Measurements from ENCODE around the gene DYNLT2.
"Not testable (repeated sequence)": the region's sequence is repeated elsewhere in the genome, so short reads cannot be mapped to it uniquely, and the experiment has no call there.

The DYNLT2 gene

DNA sequence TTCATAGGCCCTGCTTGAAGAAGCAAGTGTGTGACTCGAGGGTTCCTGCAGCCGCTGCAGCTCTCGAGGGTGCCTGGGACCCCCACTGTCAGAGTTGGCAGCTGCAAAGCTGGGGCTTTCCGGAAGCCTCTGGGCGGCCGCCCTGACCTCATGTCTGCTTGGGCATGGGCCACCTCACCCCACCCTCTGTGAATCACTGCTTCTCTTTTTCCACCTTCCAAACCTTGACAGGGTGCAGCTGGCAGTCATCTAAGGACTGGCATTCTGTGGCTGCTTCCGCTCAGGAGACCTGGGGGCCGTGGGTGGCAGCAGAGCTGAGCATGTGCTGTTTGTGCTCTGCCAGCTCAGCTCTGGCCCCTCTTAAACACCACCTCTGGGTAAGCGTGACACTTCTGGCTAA is 32.0 kb upstream of the DYNLT2 start:
- DNase-seq (ENCODE audit: low spot score), result no peak

DNA sequence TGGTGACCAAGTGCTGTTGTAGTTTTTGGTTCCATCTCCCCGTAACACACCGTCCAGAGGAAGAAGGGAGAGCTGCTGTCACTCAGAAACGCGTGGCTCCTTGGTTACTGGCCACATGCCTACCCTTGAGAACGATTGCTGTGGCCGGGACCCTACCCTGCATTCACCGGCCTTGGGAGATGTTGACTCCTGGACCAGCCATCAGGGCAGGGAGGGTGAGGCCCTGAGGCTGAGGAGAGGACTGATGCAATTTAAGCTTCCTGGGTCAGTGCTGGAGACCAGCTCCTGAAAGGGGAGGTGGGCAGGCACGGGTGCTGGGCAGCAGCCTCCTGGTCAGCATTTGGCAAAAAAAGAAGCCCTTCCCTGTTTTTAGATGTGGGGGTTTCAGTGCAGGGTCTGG is 31.6 kb upstream of the DYNLT2 start:
- no peak for DNase-seq (ENCODE audit: low spot score)

DNA sequence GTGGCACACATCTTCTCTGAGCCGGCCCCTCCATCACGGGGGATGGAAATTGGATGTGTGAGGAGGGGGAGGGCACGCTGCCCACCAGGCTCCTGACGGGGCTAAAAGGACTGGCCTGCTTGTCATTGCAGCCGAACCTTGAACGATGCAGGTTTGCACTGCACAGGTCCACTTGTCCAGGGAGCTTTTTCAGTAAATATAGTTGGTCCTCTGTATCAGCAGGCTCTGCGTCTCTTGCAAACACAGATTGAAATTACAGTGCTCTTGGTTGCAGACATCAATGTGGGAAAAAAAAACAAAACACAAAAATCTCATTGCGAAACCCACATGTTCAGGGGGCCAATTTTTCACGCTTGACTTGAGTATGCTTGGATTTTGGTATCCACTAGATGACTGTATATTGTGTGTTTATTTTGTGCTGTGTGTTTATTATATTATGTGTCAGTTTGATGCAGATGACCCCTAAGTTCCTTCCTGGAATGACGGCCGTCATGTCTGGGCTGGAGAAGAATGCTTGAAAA is 29.3 kb upstream of the DYNLT2 start:
- DNase-seq (ENCODE audit: low spot score), result no peak

DNA sequence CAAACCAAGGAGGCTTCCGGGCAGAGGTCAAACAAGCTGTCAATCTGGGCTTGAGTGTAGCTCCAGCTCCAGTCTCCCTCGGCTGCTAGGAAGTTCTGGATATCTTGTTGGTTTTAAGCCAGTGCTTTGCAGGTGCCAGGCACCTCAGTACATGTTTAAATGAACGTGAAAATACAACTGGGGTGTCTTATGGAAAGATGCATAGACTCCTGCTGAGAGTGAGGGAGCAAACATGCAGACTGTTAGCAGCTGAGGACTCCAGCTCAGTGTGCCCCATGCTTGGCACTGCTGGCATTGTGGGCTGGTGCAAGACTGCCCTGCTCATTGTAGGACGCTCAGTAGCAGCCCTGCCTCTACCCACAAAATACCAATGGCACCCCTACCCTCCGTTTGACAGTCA is 28.5 kb upstream of the DYNLT2 start:
- DNase-seq (ENCODE audit: low spot score), result no peak

DNA sequence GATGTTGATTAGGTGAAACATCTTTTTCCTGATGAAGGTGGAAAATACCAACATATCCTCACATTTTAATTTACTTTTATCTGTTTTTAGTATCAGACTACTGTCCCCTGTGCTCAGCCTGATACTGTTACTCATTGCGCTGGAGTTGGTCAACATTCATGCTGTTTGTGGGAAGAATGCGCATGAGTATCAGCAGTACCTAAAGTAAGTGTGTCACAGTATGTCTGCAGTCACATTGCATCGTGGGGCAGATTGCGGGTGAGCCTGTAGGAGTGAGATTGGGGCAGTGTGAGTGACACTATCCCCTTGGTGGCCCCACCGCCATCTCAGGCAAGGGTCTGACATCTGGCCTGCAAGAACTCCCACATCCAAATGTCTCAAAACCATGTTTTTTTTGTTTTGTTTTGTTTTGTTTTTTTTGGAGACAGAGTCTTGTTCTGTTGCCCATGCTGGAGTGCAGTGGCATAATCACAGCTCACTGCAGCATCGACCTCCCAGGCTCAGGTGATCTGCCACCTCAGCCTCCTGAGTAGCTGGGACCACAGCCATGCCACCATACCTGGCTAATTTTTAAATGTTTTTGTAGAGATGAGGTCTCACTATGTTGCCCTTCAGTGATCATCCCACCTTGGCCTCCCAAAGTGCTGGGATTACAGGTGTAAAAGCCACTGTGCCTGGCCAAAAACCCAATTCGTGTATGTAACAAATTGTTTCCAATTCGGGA is 27.9 kb upstream of the DYNLT2 start:
- no peak for DNase-seq (ENCODE audit: low spot score)

DNA sequence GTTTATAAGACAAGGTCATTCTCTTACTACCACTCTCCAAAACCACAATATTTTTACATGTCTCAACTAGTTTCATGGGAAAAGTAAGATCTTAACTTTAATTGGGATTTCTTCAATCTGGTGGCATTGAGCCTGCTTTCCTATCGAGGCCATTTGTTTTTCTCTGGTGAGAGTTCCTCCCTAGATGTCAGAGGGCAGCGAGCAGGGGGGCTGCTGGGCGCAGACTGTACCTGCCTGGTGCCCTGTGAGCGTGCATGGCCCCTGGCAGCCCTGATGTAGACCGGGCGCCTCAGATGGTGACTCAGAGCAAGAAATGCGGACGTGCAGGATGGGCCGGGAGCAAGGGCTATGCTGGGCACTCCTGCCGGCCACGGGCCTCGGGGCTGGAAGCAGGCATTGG is 27.3 kb upstream of the DYNLT2 start:
- DNase-seq (ENCODE audit: low spot score), result no peak

DNA sequence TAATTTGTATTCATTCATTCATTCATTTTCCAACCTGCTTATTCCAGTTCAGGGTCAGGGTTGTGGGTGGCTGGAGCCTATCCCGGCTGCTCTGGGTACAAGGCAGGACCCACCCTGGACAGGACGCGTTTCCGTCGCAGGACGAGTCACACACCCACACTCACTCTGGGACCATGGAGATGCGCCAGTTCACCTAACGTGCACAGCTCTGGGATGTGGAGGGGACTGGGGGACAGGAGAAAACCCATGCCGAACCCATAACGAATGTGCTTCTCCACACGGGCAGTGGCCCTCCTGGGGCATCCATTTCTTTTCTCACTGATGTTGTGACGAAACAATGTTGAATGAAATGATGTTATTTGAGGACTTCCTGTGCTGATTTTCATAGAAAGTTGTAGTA is 26.5 kb upstream of the DYNLT2 start:
- no peak for DNase-seq (ENCODE audit: low spot score)

DNA sequence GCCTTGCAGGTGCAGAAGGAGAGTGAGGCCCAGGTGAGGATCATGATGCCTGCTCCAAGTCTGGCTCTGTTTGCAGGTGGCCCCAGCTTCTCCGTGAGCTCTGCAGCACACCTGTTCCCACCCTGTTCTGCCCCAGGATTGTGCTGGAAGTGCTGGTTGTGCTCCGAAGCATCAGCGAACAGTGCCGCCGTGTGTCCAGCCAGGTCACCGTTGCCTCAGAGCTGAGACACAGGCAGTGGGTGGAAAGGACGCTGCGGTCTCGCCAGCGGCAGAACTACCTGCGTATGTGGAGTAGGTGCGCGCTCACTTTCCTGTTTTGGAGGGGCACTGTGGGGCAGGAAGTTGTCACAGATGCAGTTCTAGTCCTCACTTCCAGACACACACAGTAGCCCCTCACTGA is 25.0 kb upstream of the DYNLT2 start:
- no peak for DNase-seq (ENCODE audit: low spot score)

DNA sequence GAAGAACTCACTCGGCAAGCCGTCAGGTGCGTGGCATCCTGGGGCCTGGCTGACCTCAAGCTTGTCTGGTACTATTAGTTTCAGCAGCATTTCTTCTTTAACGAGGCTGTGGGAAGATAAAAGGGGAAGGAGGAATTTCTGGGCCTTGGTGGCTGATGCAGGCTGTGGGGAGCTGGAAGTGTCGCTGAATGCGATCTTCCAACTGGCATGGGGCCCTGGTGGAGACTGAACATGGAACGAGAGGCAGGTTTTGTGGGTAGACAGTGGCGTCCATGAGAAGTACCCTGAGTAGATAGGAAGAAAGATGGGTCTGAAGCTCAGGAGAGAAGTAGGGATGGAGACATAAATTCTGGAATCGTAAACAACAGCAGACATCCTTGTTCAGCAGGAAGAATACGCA is 23.9 kb upstream of the DYNLT2 start:
- no peak for DNase-seq (ENCODE audit: low spot score)

DNA sequence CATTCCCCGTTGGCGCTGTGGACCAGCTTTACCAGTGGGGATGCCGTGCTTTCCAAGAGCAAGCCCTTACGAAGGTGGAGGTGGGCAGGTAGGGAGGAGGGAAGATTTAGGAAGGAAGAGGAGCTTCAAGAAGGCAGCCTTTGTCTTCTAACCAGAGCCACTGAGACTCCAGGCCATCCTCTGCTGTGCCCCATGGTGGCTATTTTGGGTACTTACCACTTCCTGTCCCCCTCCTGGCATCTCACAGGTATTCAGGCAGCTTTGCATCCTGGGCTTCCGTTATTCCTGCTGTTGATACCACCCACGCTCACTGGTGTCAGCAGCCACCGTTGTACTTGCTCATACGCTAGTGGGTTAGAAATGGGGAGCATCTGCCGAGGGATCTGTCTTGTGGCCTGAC is 23.0 kb upstream of the DYNLT2 start:
- DNase-seq (ENCODE audit: low spot score), result no peak

DNA sequence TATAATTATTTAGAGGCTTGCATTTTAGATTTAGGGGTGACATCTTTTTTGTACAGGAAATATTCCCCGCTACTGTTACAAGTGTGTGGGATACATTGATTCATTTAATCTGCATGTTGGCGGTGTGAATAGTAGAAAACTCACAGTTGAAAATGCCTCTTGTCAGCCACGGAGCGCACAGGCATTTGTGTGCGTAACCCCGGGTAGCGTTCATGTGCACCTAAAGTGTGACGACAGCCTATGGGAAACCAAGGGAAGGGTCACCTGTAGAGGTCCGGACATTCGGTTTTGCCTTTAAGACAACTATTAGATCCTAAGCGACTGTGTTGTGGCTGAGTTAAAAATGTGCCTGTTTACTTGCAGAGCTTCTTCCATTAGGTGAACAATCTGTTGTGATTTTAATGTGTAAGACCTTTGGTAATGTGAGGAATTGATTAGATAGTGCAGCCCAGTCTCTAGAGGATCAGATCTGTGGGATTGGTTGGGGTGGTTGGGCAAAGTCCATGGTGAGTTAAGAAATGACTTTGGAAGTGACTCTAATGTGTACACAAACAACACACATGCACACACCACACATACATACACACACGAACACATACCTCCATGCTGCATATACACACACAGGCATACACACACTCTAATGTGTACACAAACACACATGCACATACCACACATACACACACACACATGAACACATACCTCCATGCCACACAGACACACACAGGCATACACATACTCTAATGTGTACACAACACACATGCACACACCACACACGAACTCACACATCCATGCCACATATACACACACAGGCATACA is 15.8 kb upstream of the DYNLT2 start:
- DNase-seq (ENCODE audit: low spot score), result no peak

DNA sequence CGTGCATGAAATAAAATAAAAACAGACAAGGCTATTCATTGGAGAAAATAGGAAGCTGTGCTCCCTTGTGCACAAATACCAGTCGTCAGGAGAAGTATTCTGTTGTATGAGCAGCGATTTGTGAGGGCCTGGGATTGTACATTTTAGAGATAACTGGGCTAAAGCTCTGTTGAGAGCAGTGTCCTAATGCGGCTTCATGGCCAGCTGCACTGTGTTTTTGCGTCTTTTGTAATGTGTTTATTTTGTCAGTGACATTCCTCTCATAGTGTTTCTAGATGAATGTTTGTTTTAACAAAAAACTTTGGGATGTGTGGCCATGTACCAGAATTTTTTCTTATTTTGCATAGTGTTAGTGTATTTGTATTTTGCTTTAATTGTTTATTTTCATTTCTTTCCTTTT is 14.9 kb upstream of the DYNLT2 start:
- no peak for DNase-seq (ENCODE audit: low spot score)

DNA sequence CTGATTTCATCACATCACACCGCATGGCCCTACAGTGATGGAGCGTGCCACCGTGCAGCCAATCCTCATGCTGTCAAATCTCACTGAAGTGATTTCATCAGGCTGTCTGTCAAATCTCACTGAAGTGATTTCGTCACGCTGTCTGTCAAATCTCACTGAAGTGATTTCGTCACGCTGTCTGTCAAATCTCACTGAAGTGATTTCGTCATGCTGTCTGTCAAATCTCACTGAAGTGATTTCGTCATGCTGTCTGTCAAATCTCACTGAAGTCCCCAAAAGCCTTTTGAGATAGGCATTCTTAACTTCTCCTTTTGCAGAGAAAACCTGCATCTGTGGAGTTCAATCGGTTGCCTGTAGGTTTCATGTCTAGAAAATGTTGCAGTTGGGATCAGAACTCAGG is 14.4 kb upstream of the DYNLT2 start:
- DNase-seq (ENCODE audit: low spot score), result not testable (repeated sequence)

DNA sequence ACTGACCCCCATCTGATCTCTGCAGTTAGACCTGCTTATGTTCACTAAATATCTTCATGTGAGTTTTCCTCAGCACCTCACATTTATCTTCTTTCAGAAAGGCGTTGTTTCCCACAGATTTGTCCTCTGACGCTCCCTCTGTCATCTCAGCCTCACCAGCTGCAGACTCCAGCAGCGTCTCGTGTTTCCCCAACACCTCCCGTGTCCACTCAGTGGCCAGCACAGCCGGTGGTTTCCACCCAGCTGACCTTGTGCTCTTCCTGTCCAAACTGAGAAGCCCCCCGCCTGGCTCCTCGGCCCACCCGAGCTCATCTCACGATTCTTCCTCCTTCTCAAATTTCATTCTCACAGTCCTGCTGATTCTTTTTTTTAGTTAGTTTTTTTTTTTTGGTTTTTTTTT is 12.5 kb upstream of the DYNLT2 start:
- no peak for DNase-seq (ENCODE audit: low spot score)

DNA sequence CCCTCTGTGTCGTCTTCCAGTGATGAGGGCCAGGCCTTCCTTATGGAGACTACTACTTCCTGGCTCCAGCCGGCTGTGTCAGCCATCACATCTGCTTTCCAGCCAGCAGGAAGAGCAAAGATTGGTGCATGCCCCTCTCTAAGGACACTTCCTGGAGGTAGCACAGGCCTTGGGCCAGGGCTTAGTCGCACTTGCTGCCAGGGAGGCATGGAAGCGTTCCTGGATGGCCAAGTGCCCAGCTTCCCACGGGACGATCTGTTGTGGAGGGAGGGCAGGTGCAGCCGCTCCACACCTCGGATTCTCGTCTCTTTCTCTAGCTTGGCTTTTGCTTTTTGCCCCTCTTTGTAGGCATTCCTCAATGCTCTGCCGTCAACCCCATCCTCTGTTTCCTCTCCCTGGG is 11.9 kb upstream of the DYNLT2 start:
- no peak for DNase-seq (ENCODE audit: low spot score)

DNA sequence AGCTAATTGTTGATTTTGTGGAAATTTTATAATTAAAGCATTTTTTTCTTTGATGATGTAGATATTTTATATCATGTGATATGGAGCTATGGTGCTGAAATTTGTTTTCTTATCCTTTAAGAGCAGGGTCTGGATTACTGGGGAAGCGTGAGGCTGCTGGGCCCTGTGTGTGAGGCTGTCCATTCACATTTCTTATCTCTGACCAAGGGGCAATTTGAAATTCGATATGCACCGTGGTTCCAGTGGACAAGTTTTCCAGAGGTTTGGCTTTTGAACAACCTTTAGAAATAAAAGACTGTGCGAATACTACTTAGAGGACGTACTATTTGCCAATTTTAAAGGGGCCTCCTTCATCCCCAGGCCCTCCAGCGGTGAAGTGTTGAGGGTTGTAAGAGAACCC is 3.8 kb upstream of the DYNLT2 start:
- DNase-seq (ENCODE audit: low spot score), result no peak

DNA sequence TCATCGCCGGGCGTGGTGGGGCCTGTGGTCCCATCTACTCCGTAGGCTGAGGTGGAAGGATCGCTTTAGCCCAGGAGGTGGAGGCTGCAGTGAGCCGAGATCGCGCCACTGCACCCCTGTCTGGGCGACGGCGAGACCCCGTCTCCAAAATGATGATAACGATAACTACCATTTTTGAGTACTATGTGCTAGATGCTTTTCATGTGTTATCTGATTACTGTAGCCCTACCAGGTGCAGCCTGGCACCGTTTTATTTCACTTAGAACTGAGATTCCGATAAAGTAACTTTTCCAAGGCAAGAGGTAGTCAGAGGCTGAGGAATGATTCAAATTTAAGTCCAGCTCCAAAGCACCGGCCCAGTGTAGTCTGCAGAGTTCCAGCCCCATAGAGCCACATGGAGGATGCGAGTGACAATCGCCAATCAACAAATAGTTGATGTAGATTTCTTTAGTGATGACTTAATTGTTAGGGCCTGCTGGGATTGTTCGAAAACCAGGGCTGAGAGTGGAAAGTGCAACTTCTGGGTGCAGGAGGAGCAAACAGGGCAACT is 777 bp upstream of the DYNLT2 start:
- no peak for DNase-seq (ENCODE audit: low spot score)

DNA sequence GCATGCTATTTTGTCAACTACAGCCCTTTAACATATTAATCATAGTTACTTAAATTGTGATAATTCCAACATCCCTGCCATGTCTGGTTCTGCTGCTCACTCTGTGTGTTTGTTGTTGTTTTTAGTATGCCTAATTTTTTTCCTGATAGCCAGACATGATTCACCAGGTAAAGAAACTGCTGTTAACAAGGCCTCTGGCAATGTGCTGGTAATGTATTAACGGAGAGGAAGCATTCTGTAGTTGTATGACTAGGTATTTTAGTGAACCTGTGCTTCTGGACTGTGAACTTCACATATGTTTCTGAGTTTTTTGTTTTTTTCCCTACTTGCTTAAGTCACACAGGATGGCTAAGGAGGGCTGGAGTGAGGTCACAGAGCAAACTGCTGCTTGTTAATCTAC is 4.8 kb downstream of the DYNLT2 start:
- DNase-seq (ENCODE audit: low spot score), result no peak

DNA sequence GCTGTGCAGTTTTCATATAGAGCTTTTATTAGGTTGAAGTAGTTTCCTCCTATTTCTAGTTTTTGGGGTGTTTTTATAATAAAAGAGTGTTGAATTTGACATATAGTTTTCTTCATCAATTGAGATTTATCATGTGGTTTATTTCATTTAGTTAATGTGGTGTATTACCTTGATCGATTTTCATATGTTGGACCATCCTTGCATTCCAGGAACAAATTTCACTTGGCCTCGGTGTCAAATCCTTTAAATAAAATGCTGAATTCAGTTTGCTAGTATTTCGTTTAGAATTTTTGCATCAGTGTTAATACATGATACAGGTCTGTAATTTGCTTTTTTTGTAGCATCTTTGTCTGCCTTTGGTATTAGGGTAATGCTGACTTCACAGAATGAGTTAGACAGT is 6.0 kb downstream of the DYNLT2 start:
- no peak for DNase-seq (ENCODE audit: low spot score)

DNA sequence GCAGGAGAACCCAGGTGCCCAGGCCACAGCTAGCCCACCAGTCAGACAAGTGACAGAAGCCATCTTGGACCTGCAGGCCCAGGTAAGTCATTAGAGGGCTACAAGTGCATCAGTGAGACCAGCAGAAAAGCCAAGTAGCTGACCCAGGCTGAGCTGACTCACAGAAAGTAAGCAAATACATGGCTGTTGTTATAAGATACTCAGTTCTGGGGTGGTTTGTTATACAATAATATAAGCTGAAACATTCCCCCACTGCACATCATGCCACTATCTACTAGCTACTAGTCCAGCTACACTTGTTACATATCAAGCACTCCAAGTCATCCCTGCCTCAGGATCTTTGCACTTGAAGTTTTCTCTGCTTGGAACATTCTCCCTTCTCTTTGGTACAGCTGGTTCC is 10.0 kb downstream of the DYNLT2 start:
- no peak for DNase-seq (ENCODE audit: low spot score)

DNA sequence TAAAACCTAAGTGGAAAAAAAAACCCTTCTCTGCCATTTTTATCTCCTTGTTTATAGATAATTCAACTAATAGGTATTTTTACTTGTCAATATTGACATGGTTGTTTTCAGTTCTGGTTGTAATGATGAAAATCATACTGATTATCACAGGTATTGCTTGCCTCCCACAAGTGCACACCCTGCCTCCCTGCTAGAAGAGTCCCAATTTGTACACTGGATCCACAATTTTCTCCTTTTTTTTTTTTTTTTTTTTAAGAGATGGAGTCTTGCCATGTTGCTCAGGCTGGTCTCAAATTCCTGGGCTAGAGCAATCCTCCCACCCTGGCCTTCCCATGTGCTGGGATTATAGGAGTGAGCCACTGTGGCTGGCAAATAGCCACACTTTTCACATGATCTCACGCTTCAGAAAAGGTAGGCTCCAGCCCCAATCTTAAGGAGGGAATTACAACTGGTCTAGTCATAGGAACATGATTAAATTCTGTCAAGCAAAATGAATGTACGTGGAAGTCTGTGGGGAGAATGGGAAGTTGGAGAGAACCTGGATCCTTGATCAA is 12.3 kb downstream of the DYNLT2 start:
- DNase-seq (ENCODE audit: low spot score), result no peak

DNA sequence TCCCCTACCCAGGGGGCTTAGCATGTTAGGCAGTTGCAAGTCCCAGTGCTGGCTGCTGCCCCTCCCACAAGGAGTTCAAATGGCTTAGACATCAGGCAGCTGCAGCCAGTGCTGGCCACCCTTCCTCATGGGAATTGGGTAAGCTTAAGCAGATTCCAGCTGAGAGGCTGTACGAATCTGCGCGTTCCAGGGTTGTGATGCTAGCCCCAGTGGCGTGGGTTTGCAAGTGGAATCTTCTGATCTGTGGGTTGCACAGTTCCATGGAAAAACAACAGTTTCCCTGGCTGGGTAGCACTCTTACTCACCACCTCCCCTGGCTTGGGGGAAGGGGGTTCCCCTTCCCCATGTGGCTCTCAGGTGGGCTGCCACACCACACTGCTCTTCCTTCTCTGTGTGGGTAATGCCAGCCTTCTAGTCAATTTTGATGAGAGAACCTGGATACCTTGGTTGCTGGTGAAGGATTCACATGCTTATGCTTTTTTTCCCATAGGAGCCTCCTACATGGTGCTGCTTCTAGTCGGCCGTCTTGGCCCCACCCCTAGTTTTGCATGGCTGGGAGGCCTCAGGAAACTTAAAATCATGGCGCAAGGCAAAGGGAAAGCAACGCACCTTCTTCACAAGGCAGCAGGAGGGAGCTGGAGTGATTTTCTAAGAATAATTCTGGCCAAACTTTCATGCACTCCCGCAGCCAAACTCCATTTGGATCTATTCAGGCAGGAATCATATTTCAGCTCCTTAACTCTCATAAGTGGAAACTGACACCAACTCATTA is 13.0 kb downstream of the DYNLT2 start:
- no peak for DNase-seq (ENCODE audit: low spot score)
